WTC11 (cell line): ENCODE data around the gene LSM4. TPM values are rescaled to one million over a fixed set of nuclear protein-coding genes. Genes with fewer than 3 reads are reported as not detected.

ENCODE experiments used
- ATAC-seq: fragments of 200-7000 bp; cut with Tn5 transposase; 2 replicates; pipeline ENCODE4 v1.10.0; 2021; ENCODE audit warnings: mild to moderate bottlenecking, moderate library complexity
- CTCF ChIA-PET: fragments of 300-600 bp; sonication (Branson Sonifier 250); formaldehyde crosslinking; loops from one replicate; lab custom pipeline; 2021; ENCODE audit warnings: antibody characterized with exemption; lab: Charles Lee
- POLR2A ChIA-PET: fragments of 350-600 bp; sonication (Branson Sonifier 250); formaldehyde crosslinking; loops from one replicate; lab custom pipeline; 2021; ENCODE audit warnings: antibody characterized with exemption; lab: Charles Lee
- DNase-seq: peaks from one replicate; pipeline ENCODE4 v3.0.0; 2021; ENCODE audit warnings: low spot score
- H3K27ac Mint-ChIP-seq: 2 replicates; pipeline ENCODE4 v1.8.0; 2021; ENCODE audit warnings: mixed read lengths
- H3K27me3 Mint-ChIP-seq: 2 replicates; pipeline ENCODE4 v1.8.0; 2021; ENCODE audit warnings: low read depth, mild to moderate bottlenecking, moderate library complexity, mixed read lengths
- H3K36me3 Mint-ChIP-seq: 2 replicates; pipeline ENCODE4 v1.8.0; 2021; ENCODE audit warnings: mixed read lengths
- H3K4me1 Mint-ChIP-seq: 2 replicates; pipeline ENCODE4 v1.8.0; 2022; ENCODE audit warnings: mixed read lengths
- H3K4me3 Mint-ChIP-seq: 2 replicates; pipeline ENCODE4 v1.8.0; 2021; ENCODE audit warnings: mild to moderate bottlenecking, moderate library complexity, mixed read lengths
- H3K9me3 Mint-ChIP-seq: 2 replicates; pipeline ENCODE4 v1.8.0; 2021; ENCODE audit warnings: mixed read lengths
- FOXK1 ChIP-seq: sonication (generic); formaldehyde crosslinking; IDR thresholded peaks from 2 replicates; pipeline ENCODE4 v1.8.0; 2022; ENCODE audit warnings: mild to moderate bottlenecking, moderate library complexity, missing genetic modification reagents
- GABPB1 ChIP-seq: sonication (generic); formaldehyde crosslinking; IDR thresholded peaks from 2 replicates; pipeline ENCODE4 v1.8.1; 2023; ENCODE audit warnings: mild to moderate bottlenecking, missing genetic modification reagents
- NR3C1 ChIP-seq: sonication (generic); formaldehyde crosslinking; conservative IDR thresholded peaks from 2 replicates; pipeline ENCODE4 v1.8.1; 2023; ENCODE audit warnings: low read depth, mild to moderate bottlenecking, missing genetic modification reagents
- RORB ChIP-seq: fragments of 250-450 bp; sonication (Bioruptor Pico); IDR thresholded peaks from 2 replicates; pipeline ENCODE4 v1.9.0; 2021; ENCODE audit warnings: mild to moderate bottlenecking
- TEAD1 ChIP-seq: sonication (generic); formaldehyde crosslinking; IDR thresholded peaks from 2 replicates; pipeline ENCODE4 v1.8.0; 2022; ENCODE audit warnings: mild to moderate bottlenecking, missing genetic modification reagents
- ZNF121 ChIP-seq: sonication (generic); formaldehyde crosslinking; IDR thresholded peaks from 2 replicates; pipeline ENCODE4 v1.8.0; 2023; ENCODE audit warnings: missing genetic modification reagents
- ZNF232 ChIP-seq: sonication (generic); formaldehyde crosslinking; IDR thresholded peaks from 2 replicates; pipeline ENCODE4 v1.8.0; 2022; ENCODE audit warnings: mild to moderate bottlenecking, missing genetic modification reagents
- ZNF423 ChIP-seq: fragments of 250-450 bp; sonication (Bioruptor Pico); IDR thresholded peaks from 2 replicates; pipeline ENCODE4 v2.1.2; 2022; ENCODE audit warnings: mild to moderate bottlenecking, moderate library complexity
- total RNA-seq: library from RNA; stranded (reverse); gene quantifications from 3 replicates; pipeline ENCODE4 v1.2.3, GENCODE V29; 2021
- TF ChIP-seq, protein P1 (sequence below): fragments of 250-450 bp; sonication (Bioruptor Pico); IDR thresholded peaks from 2 replicates; pipeline ENCODE4 v1.9.0; 2021; ENCODE audit warnings: mild to moderate bottlenecking, borderline replicate concordance
- TF ChIP-seq, protein P2 (sequence below): sonication (generic); formaldehyde crosslinking; IDR thresholded peaks from 2 replicates; pipeline ENCODE4 v1.8.1; 2023; ENCODE audit warnings: mild to moderate bottlenecking, missing genetic modification reagents, borderline replicate concordance
- TF ChIP-seq, protein P3 (sequence below): fragments of 250-450 bp; sonication (Bioruptor Pico); IDR thresholded peaks from 2 replicates; pipeline ENCODE4 v2.1.2; 2022; ENCODE audit warnings: mild to moderate bottlenecking, moderate library complexity
- TF ChIP-seq, protein P4 (sequence below): sonication (generic); formaldehyde crosslinking; IDR thresholded peaks from 2 replicates; pipeline ENCODE4 v1.8.0; 2022; ENCODE audit warnings: missing genetic modification reagents

The LSM4 gene
- total RNA-seq, 1 experiment from 2014 or later = 373 TPM

DNA sequence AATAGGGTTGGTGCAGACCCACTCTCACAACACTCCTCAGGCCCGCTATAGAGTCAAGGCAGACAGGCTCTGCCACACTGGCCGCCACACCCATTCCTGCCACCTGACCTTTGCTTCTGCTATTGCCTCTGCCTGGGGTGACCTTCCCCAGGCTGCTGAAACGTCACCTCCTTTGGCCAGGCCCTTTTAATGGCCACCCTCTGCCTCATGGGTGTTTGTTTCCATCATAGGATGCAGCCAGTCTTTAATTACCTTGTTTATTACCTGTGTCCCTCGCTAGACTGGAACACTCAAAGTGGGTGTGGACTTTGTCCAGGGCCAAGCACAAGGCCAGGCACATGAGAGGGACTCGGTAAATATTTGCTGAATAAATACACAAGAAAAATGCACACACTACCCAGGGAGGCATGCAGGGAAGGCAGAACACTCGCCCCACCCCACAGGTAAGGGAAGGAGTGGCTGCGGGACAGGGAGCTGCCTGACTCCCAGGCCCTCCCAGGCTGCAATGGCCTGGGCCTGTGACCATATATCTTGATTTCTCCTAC, 3.2 kb downstream of the LSM4 start:
- 0 out of 2 replicates have a peak overlapping the region, but pooled peaks have one; percentile 33 for H3K4me3 Mint-ChIP-seq
- H3K4me1 Mint-ChIP-seq = peaks cover 42% of the 10 kb centered on the region
- no peaks in the 10 kb centered on the region for H3K9me3 Mint-ChIP-seq
- POLR2A ChIA-PET = interaction anchor here (0.7 kb wide), 1 partner anchor 38 kb away, joined by 4 read pairs; the partner anchor contains the start of gene JUND
- DNase-seq (no peak), ATAC-seq (no peak)
- CTCF ChIA-PET = interaction anchor here (2.2 to 12.7 kb wide), 3 partner anchors 9 to 68 kb away, joined by 5 to 240 read pairs (median 30); partner anchors contain the start of gene JUND
- peaks cover 29% of the 10 kb centered on the region for H3K36me3 Mint-ChIP-seq
- no peak for TF ChIP-seq RORB
- peak; percentile 60 for TF ChIP-seq GABPB1 (CRISPR knock-in tag)
- H3K27me3 Mint-ChIP-seq = no peaks in the 10 kb centered on the region; the same call in 1 of the 2 replicates
- H3K27ac Mint-ChIP-seq = peak overlapping the region; percentile 93

DNA sequence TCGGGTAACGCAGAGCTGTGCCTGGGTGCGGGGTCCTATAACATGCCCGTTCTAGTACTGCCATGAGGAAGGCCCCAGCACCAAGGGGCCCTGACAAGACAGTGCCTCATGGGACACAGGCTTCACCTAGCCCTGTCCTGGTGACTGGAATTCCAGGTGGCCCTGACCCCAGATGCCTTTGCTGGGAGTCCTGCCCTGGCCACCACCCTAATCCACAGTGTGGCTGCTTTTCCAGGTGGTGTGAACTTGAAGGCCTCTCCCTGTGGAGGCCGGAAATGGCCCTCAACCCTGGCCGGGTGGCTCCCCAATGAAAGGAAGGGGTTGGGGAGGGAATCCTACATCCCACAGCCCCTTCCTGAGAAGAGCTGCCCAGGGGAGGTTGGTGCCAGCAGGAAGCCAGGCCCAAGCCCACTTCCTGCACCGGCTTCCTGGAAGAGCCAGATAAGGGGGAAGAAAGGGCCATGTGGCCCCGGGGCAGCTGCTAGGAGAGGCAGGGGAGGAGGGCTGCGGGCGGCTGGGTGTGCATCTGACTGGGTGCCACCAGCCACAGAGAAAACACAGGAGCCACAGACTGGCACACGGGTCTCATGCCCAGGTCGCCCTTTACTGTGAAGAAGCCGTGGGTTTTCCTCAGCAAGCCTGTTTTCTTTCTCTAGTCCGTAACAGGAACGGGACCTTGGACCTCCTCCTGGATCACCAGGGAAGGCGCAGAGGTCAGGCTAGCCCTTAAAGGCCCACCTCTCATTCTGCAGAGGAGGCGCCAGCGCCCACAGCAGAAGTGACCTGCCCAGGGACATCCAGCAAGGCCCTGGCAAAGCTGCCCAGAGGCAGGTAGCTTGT, 4.7 kb downstream of the LSM4 start:
- peaks cover 40% of the 10 kb centered on the region for H3K36me3 Mint-ChIP-seq
- no peak overlapping the region for H3K4me3 Mint-ChIP-seq
- CTCF ChIA-PET = interaction anchor here (1.0 to 12.7 kb wide), 8 partner anchors 10 to 92 kb away, joined by 3 to 240 read pairs (median 5); partner anchors contain the start of gene JUND
- TF ChIP-seq TEAD1 = 0 out of 2 replicates have a peak, but pooled peaks have one; percentile 22
- TF ChIP-seq, protein P1, sequence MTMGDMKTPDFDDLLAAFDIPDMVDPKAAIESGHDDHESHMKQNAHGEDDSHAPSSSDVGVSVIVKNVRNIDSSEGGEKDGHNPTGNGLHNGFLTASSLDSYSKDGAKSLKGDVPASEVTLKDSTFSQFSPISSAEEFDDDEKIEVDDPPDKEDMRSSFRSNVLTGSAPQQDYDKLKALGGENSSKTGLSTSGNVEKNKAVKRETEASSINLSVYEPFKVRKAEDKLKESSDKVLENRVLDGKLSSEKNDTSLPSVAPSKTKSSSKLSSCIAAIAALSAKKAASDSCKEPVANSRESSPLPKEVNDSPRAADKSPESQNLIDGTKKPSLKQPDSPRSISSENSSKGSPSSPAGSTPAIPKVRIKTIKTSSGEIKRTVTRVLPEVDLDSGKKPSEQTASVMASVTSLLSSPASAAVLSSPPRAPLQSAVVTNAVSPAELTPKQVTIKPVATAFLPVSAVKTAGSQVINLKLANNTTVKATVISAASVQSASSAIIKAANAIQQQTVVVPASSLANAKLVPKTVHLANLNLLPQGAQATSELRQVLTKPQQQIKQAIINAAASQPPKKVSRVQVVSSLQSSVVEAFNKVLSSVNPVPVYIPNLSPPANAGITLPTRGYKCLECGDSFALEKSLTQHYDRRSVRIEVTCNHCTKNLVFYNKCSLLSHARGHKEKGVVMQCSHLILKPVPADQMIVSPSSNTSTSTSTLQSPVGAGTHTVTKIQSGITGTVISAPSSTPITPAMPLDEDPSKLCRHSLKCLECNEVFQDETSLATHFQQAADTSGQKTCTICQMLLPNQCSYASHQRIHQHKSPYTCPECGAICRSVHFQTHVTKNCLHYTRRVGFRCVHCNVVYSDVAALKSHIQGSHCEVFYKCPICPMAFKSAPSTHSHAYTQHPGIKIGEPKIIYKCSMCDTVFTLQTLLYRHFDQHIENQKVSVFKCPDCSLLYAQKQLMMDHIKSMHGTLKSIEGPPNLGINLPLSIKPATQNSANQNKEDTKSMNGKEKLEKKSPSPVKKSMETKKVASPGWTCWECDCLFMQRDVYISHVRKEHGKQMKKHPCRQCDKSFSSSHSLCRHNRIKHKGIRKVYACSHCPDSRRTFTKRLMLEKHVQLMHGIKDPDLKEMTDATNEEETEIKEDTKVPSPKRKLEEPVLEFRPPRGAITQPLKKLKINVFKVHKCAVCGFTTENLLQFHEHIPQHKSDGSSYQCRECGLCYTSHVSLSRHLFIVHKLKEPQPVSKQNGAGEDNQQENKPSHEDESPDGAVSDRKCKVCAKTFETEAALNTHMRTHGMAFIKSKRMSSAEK (CRISPR knock-in tag) = no peak
- no peaks in the 10 kb centered on the region for H3K27me3 Mint-ChIP-seq
- DNase-seq = no peak
- H3K9me3 Mint-ChIP-seq = no peaks in the 10 kb centered on the region
- no peak for ATAC-seq
- H3K4me1 Mint-ChIP-seq = peaks cover 33% of the 10 kb centered on the region
- POLR2A ChIA-PET = interaction anchor here (1.1 kb wide), 1 partner anchor 38 kb away, joined by 3 read pairs; no protein-coding TSS in a partner anchor
- peak overlapping the region; percentile 80 for H3K27ac Mint-ChIP-seq

DNA sequence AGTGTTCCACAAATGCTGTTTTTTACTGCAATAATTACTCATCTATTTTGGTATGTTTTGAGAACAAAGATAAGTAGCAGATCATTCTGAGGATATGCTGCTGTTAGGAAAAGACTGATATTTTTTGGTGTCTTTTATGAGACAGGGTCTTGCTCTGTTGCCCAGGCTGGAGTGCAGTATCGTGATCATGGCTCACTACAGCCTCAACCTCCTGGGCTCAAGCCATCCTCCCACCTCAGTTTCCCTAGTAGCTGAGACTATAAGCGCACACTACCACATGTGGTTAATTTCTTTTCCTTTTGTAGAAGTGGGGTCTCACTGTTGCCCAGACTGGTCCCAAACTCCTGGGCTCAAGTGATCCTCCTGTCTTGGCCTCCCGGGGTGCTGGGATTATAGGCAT, 9.5 kb downstream of the LSM4 start:
- TF ChIP-seq ZNF121 (CRISPR knock-in tag) = peak; percentile 61; the same call in 1 of the 2 replicates
- TF ChIP-seq FOXK1 (CRISPR knock-in tag) = no peak
- no peak overlapping the region for H3K27ac Mint-ChIP-seq
- peaks cover 2% of the 10 kb centered on the region; the same call in 1 of the 2 replicates for H3K4me1 Mint-ChIP-seq
- ATAC-seq (no peak), DNase-seq (no peak)
- no peaks in the 10 kb centered on the region for H3K27me3 Mint-ChIP-seq
- H3K9me3 Mint-ChIP-seq = no peaks in the 10 kb centered on the region
- H3K4me3 Mint-ChIP-seq = no peak overlapping the region
- H3K36me3 Mint-ChIP-seq = peaks cover 32% of the 10 kb centered on the region
- CTCF ChIA-PET = interaction anchor here (12.7 kb wide), 1 partner anchor 34 kb away, joined by 240 read pairs; the partner anchor contains the start of gene JUND
- POLR2A ChIA-PET = interaction anchor here (1.5 kb wide), 1 partner anchor 8 kb away, joined by 4 read pairs; no protein-coding TSS in a partner anchor

DNA sequence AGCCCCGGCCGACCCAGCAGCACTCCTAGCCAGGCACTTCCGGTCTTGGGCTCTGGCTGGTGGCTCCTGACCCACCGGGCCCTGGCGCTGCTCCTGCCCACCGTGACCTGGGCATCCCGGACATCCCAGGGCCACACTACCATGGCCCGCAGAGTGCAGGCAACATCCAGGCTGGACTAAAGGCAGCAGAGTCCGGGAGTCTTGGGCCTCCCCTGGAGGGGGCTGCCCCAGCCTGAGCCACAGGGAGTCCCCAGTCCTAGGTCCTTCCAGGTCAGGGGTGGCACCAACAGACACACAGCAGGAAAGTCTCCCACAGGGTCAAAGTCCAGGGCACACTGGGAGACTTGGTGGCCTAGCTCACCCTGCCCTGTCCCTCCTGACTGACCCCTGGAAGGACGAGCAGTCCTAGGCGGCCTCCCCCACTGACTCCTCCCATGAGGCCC, 10.8 kb downstream of the LSM4 start:
- CTCF ChIA-PET = interaction anchor here (1.1 to 12.7 kb wide), 2 partner anchors 19 to 33 kb away, joined by 3 to 240 read pairs; partner anchors contain the start of gene JUND
- DNase-seq = no peak
- peaks cover 38% of the 10 kb centered on the region for H3K36me3 Mint-ChIP-seq
- no peak for TF ChIP-seq ZNF423
- TF ChIP-seq NR3C1 (CRISPR knock-in tag) = no peak
- no peak for TF ChIP-seq ZNF232 (CRISPR knock-in tag)
- TF ChIP-seq, protein P2, sequence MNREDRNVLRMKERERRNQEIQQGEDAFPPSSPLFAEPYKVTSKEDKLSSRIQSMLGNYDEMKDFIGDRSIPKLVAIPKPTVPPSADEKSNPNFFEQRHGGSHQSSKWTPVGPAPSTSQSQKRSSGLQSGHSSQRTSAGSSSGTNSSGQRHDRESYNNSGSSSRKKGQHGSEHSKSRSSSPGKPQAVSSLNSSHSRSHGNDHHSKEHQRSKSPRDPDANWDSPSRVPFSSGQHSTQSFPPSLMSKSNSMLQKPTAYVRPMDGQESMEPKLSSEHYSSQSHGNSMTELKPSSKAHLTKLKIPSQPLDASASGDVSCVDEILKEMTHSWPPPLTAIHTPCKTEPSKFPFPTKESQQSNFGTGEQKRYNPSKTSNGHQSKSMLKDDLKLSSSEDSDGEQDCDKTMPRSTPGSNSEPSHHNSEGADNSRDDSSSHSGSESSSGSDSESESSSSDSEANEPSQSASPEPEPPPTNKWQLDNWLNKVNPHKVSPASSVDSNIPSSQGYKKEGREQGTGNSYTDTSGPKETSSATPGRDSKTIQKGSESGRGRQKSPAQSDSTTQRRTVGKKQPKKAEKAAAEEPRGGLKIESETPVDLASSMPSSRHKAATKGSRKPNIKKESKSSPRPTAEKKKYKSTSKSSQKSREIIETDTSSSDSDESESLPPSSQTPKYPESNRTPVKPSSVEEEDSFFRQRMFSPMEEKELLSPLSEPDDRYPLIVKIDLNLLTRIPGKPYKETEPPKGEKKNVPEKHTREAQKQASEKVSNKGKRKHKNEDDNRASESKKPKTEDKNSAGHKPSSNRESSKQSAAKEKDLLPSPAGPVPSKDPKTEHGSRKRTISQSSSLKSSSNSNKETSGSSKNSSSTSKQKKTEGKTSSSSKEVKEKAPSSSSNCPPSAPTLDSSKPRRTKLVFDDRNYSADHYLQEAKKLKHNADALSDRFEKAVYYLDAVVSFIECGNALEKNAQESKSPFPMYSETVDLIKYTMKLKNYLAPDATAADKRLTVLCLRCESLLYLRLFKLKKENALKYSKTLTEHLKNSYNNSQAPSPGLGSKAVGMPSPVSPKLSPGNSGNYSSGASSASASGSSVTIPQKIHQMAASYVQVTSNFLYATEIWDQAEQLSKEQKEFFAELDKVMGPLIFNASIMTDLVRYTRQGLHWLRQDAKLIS = no peak
- TF ChIP-seq, protein P3, sequence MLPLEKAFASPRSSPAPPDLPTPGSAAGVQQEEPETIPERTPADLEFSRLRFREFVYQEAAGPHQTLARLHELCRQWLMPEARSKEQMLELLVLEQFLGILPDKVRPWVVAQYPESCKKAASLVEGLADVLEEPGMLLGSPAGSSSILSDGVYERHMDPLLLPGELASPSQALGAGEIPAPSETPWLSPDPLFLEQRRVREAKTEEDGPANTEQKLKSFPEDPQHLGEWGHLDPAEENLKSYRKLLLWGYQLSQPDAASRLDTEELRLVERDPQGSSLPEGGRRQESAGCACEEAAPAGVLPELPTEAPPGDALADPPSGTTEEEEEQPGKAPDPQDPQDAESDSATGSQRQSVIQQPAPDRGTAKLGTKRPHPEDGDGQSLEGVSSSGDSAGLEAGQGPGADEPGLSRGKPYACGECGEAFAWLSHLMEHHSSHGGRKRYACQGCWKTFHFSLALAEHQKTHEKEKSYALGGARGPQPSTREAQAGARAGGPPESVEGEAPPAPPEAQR (CRISPR knock-in tag) = no peak
- TF ChIP-seq, protein P4, sequence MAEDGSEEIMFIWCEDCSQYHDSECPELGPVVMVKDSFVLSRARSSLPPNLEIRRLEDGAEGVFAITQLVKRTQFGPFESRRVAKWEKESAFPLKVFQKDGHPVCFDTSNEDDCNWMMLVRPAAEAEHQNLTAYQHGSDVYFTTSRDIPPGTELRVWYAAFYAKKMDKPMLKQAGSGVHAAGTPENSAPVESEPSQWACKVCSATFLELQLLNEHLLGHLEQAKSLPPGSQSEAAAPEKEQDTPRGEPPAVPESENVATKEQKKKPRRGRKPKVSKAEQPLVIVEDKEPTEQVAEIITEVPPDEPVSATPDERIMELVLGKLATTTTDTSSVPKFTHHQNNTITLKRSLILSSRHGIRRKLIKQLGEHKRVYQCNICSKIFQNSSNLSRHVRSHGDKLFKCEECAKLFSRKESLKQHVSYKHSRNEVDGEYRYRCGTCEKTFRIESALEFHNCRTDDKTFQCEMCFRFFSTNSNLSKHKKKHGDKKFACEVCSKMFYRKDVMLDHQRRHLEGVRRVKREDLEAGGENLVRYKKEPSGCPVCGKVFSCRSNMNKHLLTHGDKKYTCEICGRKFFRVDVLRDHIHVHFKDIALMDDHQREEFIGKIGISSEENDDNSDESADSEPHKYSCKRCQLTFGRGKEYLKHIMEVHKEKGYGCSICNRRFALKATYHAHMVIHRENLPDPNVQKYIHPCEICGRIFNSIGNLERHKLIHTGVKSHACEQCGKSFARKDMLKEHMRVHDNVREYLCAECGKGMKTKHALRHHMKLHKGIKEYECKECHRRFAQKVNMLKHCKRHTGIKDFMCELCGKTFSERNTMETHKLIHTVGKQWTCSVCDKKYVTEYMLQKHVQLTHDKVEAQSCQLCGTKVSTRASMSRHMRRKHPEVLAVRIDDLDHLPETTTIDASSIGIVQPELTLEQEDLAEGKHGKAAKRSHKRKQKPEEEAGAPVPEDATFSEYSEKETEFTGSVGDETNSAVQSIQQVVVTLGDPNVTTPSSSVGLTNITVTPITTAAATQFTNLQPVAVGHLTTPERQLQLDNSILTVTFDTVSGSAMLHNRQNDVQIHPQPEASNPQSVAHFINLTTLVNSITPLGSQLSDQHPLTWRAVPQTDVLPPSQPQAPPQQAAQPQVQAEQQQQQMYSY (CRISPR knock-in tag) = no peak

More for the DNA sequence above, 10.8 kb downstream of the LSM4 start:
- no peaks in the 10 kb centered on the region for H3K9me3 Mint-ChIP-seq
- H3K27me3 Mint-ChIP-seq = no peaks in the 10 kb centered on the region
- H3K27ac Mint-ChIP-seq = no peak overlapping the region
- no peak for ATAC-seq
- peaks cover 5% of the 10 kb centered on the region for H3K4me1 Mint-ChIP-seq
- POLR2A ChIA-PET = no interaction called here
- no peak overlapping the region for H3K4me3 Mint-ChIP-seq
